Mucosa of stomach (tissue), 1 donor: ENCODE data around the gene SRCAP.

Source experiments
- H3K27me3 ChIP-seq: one replicate; pipeline ENCODE4 v1.7.0; 2013; ENCODE audit warnings: mild to moderate bottlenecking, low read length; ENCODE audit not compliant: control insufficient read depth, insufficient read depth
- H3K36me3 ChIP-seq: one replicate; pipeline ENCODE4 v1.7.0; 2013; ENCODE audit warnings: low read length; ENCODE audit not compliant: control insufficient read depth, insufficient read depth
- H3K4me1 ChIP-seq: one replicate; pipeline ENCODE4 v1.7.0; 2013; ENCODE audit warnings: mild to moderate bottlenecking, low read length; ENCODE audit not compliant: control insufficient read depth, insufficient read depth
- H3K4me3 ChIP-seq: one replicate; pipeline ENCODE4 v1.7.0; 2013; ENCODE audit warnings: low read length
- H3K9ac ChIP-seq: one replicate; pipeline ENCODE4 v1.7.0; 2013; ENCODE audit warnings: mild to moderate bottlenecking, low read length, moderate library complexity
- H3K9me3 ChIP-seq: one replicate; pipeline ENCODE4 v1.7.0; 2013; ENCODE audit warnings: mild to moderate bottlenecking, low read length, moderate library complexity; ENCODE audit not compliant: control insufficient read depth
- donor health status: Pancreatic carcinoma.

SRCAP gene

DNA sequence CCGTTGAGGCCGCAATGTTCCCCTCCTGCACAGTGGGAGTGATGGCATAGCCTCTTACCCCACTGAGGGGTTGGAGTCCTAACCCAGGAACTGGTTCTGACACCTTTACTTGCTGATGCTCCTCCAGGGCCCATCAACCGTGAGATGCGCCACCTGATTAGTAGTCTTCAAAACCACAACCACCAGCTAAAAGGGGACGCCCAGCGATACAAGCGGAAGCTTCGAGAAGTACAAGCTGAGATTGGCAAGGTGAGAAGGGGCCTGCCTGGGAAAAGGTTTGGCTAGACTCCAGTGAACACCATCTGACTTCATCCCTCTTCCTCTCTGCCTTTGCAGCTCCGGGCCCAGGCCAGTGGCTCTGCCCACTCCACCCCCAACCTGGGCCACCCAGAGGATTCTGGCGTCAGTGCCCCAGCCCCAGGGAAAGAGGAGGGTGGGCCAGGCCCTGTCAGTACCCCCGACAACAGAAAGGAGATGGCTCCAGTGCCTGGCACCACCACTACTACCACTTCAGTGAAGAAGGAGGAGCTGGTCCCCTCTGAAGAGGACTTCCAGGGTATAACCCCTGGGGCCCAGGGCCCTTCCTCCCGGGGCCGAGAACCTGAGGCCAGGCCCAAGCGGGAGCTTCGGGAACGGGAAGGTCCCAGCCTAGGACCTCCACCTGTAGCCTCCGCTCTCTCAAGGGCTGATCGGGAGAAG lies 68.9 kb downstream of the SRCAP start:
- Histone ChIP-seq H3K36me3 (peaks cover 47% of the 10 kb centered on the region), H3K9ac (no peak overlapping the region), H3K4me3 (no peak overlapping the region), H3K27me3 (no peaks in the 10 kb centered on the region), H3K4me1 (peaks cover 8% of the 10 kb centered on the region), H3K9me3 (no peaks in the 10 kb centered on the region)

DNA sequence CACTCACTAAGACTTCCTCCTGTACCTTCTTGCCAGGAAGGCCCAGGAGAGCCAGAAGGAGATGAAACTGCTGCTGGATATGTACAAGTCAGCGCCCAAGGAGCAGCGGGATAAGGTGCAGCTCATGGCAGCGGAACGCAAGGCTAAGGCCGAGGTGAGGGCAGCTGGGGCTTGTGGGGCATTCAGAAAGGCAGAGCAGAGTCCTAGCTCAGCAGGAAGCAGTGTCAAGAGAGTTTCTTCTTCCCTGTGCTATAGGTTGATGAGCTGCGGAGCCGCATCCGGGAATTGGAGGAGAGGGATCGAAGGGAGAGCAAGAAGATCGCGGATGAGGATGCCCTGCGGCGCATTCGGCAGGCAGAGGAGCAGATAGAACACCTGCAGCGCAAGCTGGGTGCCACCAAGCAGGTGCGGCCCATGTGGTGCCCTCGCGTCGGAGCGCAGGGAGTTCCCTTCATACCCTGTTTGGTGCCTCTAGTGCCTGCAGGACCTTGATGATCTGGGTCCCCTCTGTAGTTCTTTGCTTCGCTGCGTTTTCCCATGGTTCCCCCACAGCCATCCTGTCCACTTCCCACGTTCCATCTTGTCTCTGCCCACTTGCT lies 69.7 kb downstream of the SRCAP start:
- Histone ChIP-seq H3K9ac (no peak overlapping the region), H3K36me3 (peaks cover 47% of the 10 kb centered on the region), H3K4me1 (peaks cover under 1% of the 10 kb centered on the region), H3K27me3 (no peaks in the 10 kb centered on the region), H3K9me3 (no peaks in the 10 kb centered on the region), H3K4me3 (no peak overlapping the region)

DNA sequence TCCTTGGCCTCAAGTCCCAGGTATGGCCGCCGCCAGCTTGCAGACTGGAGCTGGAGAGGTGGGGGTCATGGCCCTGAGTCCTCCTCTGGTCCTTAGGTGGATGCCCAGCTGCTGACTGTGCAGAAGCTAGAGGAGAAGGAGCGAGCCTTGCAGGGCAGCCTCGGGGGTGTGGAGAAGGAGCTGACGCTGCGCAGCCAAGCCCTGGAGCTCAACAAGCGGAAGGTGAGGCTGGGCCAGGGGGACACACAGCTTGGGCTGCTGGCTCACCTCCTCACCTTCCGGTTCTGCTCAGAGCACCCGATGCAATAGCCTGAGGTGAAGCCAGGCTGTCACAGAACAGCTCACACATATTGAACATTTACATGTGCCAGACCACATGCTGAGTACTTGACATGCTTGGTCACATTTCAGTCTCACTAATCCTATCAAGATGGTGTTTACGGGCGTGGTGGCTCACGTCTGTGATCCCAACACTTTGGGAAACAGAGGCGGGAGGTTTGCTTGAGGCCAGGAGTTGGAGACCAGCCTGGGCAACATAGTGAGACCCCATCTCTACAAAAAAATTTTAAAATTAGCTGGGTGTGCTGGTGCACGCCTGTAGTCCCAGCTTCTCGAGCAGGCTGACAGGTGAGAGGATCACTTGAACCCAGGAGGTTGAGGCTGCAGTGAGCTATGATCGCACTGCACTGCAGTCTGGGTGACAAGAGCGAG lies 70.6 kb downstream of the SRCAP start:
- H3K4me3 ChIP-seq = no peak overlapping the region

DNA sequence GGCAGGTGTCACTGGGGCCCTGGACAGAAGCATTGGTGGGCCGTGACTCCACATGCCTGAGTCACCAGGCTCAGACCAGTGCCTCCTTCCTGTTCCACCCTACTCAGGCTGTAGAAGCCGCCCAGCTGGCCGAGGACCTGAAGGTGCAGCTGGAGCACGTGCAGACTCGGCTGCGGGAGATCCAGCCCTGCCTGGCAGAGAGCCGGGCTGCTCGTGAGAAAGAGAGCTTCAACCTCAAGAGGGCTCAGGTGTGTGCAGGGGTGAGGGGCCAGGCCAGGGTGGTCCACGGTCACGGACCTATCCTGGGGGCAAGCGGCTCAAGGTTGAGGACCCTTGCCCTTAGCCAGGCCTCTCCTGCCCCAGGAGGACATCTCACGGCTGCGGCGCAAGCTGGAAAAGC lies 72.8 kb downstream of the SRCAP start:
- Histone ChIP-seq H3K27me3 (no peaks in the 10 kb centered on the region), H3K9ac (no peak overlapping the region), H3K4me3 (no peak overlapping the region), H3K9me3 (no peaks in the 10 kb centered on the region), H3K36me3 (peaks cover 34% of the 10 kb centered on the region), H3K4me1 (peaks cover 12% of the 10 kb centered on the region)

More for the DNA sequence above, 70.6 kb downstream of the SRCAP start:
- H3K27me3 ChIP-seq = no peaks in the 10 kb centered on the region
- H3K9me3 ChIP-seq = no peaks in the 10 kb centered on the region
- H3K9ac ChIP-seq = no peak overlapping the region
- peaks cover 45% of the 10 kb centered on the region for H3K36me3 ChIP-seq
- peaks cover under 1% of the 10 kb centered on the region for H3K4me1 ChIP-seq

DNA sequence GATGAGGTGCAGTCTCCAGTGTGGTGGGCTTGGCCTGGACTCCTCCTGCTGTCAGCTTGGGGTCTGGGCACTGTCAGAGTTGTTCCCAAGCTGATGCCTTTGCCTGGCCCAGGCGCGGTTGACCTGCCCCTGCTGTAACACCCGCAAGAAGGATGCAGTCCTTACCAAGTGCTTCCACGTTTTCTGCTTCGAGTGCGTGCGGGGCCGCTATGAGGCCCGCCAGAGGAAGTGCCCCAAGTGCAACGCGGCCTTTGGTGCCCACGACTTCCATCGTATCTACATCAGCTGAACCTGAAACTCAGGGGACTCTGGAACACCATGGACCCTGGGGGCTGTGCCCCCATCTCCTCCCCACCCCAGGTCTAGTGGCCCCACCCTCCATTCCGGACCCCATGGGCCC lies 74.9 kb downstream of the SRCAP start:
- no peak overlapping the region for H3K9ac ChIP-seq
- H3K36me3 ChIP-seq = peaks cover 16% of the 10 kb centered on the region
- H3K4me3 ChIP-seq = no peak overlapping the region
- no peaks in the 10 kb centered on the region for H3K9me3 ChIP-seq
- H3K4me1 ChIP-seq = peaks cover 18% of the 10 kb centered on the region
- no peaks in the 10 kb centered on the region for H3K27me3 ChIP-seq

DNA sequence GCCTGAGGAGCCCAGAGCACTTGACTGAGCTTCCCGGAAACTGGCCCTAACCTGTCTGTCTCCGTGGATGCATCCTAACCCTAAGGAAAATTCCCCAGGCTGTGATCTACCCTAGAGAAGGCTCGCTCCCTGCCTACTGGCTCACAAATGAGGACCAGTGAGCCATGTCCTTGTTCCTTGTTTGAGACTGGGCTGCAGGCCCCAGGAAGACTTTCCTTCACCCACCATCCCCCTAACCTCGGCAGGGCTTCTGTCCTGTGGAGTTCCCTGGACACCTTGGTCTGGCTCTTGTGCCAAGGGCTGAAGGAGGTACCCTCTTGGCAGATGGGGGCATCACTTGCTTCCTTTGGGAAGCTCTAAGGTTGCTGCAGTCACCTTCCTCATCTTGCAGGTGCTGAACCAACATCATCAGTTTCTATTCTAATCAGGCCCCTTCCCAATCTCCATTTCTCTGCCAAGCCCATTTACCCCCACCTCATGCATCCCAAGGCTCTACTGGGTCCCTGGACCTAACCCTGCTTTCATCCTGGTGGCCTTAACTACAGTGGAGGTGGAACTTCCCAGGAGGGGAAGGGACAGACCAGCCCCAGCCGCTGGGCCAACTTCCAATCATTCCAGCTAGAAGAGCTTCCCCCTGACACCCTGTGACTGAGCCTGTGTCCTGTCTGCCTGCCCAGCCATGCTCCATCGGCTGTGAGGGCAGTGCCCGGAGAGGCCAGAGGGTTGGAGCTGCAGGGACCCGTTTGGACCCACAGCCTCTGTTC lies 75.6 kb downstream of the SRCAP start:
- H3K36me3 ChIP-seq = peaks cover 8% of the 10 kb centered on the region
- H3K9ac ChIP-seq = peak overlapping the region; percentile 79
- H3K4me3 ChIP-seq = peak overlapping the region; percentile 93
- no peaks in the 10 kb centered on the region for H3K27me3 ChIP-seq
- H3K9me3 ChIP-seq = no peaks in the 10 kb centered on the region
- peaks cover 18% of the 10 kb centered on the region for H3K4me1 ChIP-seq

DNA sequence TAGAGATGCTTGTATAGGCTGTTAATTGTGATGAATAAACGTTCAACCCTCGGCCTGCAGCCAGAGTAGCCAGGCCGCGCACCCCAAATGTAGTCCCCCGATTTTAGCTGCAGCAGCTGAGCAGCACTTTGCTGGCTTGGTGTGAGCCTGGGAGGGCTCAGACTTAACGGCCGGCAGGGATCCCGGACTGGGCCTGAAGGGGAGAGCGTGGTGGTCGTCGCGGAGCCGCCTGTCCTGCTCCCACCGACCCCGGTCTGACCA lies 76.1 kb downstream of the SRCAP start:
- Histone ChIP-seq H3K4me3 (peak overlapping the region; percentile 93), H3K36me3 (peaks cover 7% of the 10 kb centered on the region), H3K27me3 (no peaks in the 10 kb centered on the region), H3K9ac (peak overlapping the region; percentile 79), H3K4me1 (peaks cover 18% of the 10 kb centered on the region), H3K9me3 (no peaks in the 10 kb centered on the region)

DNA sequence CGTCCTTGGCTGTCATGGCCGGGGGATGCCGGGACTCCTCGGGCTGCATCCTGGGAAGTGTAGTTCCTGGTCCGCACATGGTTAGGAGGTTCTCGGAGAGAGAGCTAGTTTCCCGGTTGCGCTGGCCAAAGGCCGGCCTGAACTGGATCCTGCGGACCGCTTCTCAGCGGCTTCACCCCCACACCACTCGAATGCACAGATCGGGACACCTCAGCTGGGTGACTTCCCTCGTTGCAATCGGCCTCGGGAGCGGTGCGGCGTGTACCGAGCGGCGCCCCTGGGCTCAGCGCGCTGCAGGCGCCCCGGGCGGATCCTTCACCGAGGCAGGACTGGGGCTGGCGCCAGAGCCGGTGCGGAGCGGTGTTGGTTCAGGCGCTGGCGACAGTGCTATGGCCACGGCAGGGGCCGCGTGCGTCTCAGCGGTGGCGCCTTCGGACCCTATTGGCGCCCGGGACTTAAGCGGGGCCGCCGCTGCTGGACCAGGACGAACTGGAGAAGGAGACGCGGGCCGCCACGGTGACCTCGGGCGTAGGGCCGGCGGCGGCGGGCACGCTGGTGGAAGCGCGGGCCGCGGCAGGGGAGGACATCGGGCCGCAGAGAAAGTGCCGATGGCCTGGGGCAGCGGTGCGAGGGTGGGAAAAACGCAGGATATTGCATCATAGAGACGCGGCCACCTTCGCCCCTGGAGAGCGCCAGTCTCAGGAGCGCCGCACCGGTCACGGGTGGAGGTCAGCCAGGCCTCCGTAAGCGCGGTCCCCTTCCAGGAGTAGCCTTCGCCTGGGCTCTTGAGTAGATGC lies 76.6 kb downstream of the SRCAP start:
- Histone ChIP-seq H3K27me3 (no peaks in the 10 kb centered on the region), H3K9ac (peak overlapping the region; percentile 79), H3K4me3 (peak overlapping the region; percentile 93), H3K9me3 (no peaks in the 10 kb centered on the region), H3K36me3 (peaks cover 7% of the 10 kb centered on the region), H3K4me1 (peaks cover 18% of the 10 kb centered on the region)

DNA sequence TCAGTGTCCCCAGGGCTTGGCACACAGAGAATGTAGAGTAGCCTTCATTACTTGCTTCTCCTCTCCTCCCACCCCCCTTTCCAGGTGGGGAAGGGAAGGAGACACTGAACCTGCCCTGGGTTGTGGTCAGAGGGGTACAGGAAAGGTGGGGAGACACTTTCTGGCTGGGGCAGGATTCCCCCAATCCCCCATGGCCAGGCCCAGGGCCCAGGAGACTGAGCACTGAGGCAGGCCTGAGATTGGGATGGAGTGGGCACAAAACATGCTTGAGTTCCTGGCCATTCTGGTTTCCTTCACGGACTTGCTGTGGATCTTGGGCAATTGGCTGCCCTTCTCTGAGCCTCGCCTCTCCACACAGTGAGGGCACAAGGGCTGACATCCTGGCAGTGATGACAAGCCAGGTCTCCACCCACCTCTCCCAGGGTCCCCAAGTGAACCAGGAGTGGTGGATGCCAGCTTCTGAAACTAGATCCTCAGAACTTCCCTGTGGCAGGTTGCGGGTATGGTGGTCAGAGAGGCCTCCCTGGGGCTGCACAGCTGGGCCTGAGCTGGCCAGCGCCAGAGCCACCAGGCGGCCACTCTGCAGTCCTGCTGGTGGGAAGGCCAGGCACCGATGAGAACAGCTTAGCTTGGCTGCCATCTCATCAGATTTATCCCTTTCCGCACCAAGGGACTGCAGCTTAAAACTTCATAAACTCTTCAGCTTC lies 78.8 kb downstream of the SRCAP start:
- H3K4me3 ChIP-seq = no peak overlapping the region
- peaks cover 18% of the 10 kb centered on the region for H3K4me1 ChIP-seq
- H3K27me3 ChIP-seq = no peaks in the 10 kb centered on the region
- H3K36me3 ChIP-seq = peaks cover 6% of the 10 kb centered on the region
- H3K9ac ChIP-seq = no peak overlapping the region
- no peaks in the 10 kb centered on the region for H3K9me3 ChIP-seq

DNA sequence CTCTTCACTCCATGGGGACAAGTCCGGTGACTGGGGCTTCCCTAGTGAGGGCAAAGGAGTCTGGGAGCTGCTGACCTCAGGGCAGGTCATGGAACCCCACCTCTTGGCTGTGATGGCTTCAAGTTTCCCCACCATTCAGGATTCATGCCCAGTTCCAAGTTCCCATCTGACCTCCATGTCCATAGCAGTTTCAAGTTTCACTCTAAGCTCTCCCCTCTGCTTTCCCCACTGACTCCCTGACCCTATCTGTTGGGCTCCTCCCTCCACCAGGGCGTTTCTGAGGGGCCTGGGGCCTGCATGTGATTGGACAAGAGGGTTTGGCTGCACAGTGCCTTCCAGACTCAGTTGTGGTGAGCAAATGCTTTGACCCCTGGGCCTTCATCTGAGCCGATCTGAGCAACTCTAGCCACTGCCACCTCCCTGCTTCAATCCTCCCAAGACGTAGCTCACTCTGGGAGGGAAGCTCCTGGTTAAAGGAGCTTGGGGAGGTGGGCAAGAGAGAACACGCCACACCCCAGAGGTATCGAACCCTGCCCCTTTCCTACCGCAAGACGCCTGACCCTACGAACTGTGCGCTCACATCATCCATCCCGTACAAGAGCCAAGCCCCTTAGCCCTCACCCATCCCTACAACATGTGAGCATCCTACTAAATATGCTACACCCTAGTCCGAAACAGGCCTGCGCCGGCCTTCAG lies 79.7 kb downstream of the SRCAP start:
- Histone ChIP-seq H3K27me3 (no peaks in the 10 kb centered on the region), H3K4me1 (peaks cover 18% of the 10 kb centered on the region), H3K9ac (no peak overlapping the region), H3K36me3 (peaks cover 6% of the 10 kb centered on the region), H3K9me3 (no peaks in the 10 kb centered on the region), H3K4me3 (no peak overlapping the region)

DNA sequence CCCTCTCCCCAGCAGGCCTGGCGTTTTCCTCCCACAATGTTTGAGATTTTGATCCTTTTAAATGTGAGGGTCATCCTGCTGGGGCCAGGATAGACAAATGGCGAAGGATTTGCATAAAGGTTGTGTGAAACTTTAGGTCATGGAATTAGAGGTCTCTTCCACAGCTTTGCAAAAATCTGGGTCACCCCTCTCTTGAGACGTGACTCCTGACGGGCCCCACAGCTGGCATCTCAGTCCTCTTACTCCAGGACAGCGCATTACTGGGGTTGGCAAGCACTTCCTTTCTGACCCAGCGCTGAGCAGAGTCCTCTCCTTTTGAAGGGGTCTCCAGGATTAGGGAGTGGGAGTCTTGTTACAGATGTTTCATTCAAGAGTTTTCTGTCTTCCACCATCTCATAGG lies 80.6 kb downstream of the SRCAP start:
- no peak overlapping the region for H3K4me3 ChIP-seq
- no peak overlapping the region for H3K9ac ChIP-seq
- peaks cover 17% of the 10 kb centered on the region for H3K4me1 ChIP-seq
- no peaks in the 10 kb centered on the region for H3K27me3 ChIP-seq
- no peaks in the 10 kb centered on the region for H3K9me3 ChIP-seq
- H3K36me3 ChIP-seq = peaks cover 6% of the 10 kb centered on the region
